Thyroid gland (tissue), 4 donors: ENCODE results near the gene BCAS1. TPM values are rescaled to one million over a fixed set of nuclear protein-coding genes. Genes with fewer than 3 reads are reported as not detected.

Experiments used
- DNase-seq, 2 donors: peaks; one replicate each; pipeline ENCODE4 v3.0.0-alpha.2; 2019
- H3K27ac ChIP-seq, 3 donors: fragments of 200-600 bp; sonication (generic); 1 replicate in 2 of 3; 2 replicates in 1 of 3; pipeline ENCODE4 v1.5.1; 2016 to 2019; ENCODE audit warnings: mild to moderate bottlenecking in 1 of 3, moderate library complexity in 1 of 3
- H3K27me3 ChIP-seq: fragments of 200-600 bp; sonication (generic); one replicate; pipeline ENCODE4 v1.5.1; 2019
- H3K36me3 ChIP-seq, 2 donors: fragments of 200-600 bp; sonication (generic); one replicate each; pipeline ENCODE4 v1.5.1; 2016 to 2019
- H3K4me1 ChIP-seq, 2 donors: fragments of 200-600 bp; sonication (generic); one replicate each; pipeline ENCODE4 v1.5.1; 2017 to 2019
- H3K4me3 ChIP-seq, 3 donors: fragments of 200-600 bp; sonication (generic); replicated peaks in 1 of 3; 1 replicate in 2 of 3; 2 replicates in 1 of 3; pipeline ENCODE4 v1.5.1; 2016; ENCODE audit warnings: mild to moderate bottlenecking in 1 of 3
- H3K9me3 ChIP-seq: fragments of 200-600 bp; sonication (generic); one replicate; pipeline ENCODE4 v1.5.1; 2017
- CTCF ChIP-seq, 6 experiments: fragments of 200-600 bp in 3 of 6; fragments of 450-650 bp in 3 of 6; sonication (generic) in 3 of 6; IDR thresholded peaks; one replicate each; pipeline ENCODE4 v1.5.1; 2016 to 2019; ENCODE audit warnings: antibody characterized with exemption in 6 of 6, mild to moderate bottlenecking in 2 of 6, inconsistent platforms in 1 of 6, moderate library complexity in 1 of 6
- POLR2A ChIP-seq, 2 donors: fragments of 450-650 bp; IDR thresholded peaks; one replicate each; pipeline ENCODE4 v1.6.1; 2017; ENCODE audit warnings: antibody characterized with exemption in 2 of 2, mild to moderate bottlenecking in 2 of 2, moderate library complexity in 1 of 2
- WGBS, 2 donors: methylation state at CpG; one replicate each; pipeline ENCODE4 v1.1.5; 2017; 5-methylcytosine and 5-hydroxymethylcytosine counted together
- intact Hi-C: fragments of 100-400 bp; cut with DNase I; formaldehyde crosslinking; loops from one replicate; pipeline ENCODE4 v1.15.1; 2023
- total RNA-seq, 4 donors: library from RNA; depleted of rRNA; stranded (reverse); fragments of >200 nt; gene quantifications; one replicate each; pipeline ENCODE4 v1.2.3, GENCODE V29; 2016

The BCAS1 gene
- total RNA-seq, 4 donors from 2014 or later, result 0.11 TPM; not detected in 3

- intact Hi-C loops, result no loop called here
- 88 to 90% methylated on average over 4 of the region's 4 CpGs for WGBS, 2 donors
These were observed 64.9 kb downstream of the BCAS1 start for GRCh38 chr20:54005524-54005923.

GRCh38 chr20:54004445-54004844, 65.9 kb downstream of the BCAS1 start:
- no peak for TF ChIP-seq POLR2A (IDR thresholded peaks at IDR 0.05)
- no peak for TF ChIP-seq CTCF (IDR thresholded peaks at IDR 0.05)
- no peak overlapping the region for H3K27ac ChIP-seq

More at GRCh38 chr20:54005524-54005923, 64.9 kb downstream of the BCAS1 start:
- H3K27ac ChIP-seq, result no peak overlapping the region
- no peaks in the 10 kb centered on the region for H3K36me3 ChIP-seq
- TF ChIP-seq POLR2A (IDR thresholded peaks at IDR 0.05), result no peak
- no peak for TF ChIP-seq CTCF (IDR thresholded peaks at IDR 0.05)
- no peaks in the 10 kb centered on the region for H3K4me1 ChIP-seq
- no peak overlapping the region for H3K4me3 ChIP-seq
- no peak for DNase-seq
- no peaks in the 10 kb centered on the region for H3K9me3 ChIP-seq
- H3K27me3 ChIP-seq, result no peaks in the 10 kb centered on the region

GRCh38 chr20:54002741-54003140, 67.7 kb downstream of the BCAS1 start:
- 64 to 69% methylated on average over 3 of the region's 3 CpGs for WGBS, 2 donors
- Histone ChIP-seq H3K27ac (no peak overlapping the region), H3K9me3 (no peaks in the 10 kb centered on the region), H3K36me3 (no peaks in the 10 kb centered on the region), H3K4me3 (no peak overlapping the region), H3K4me1 (no peaks in the 10 kb centered on the region), H3K27me3 (no peaks in the 10 kb centered on the region)
- intact Hi-C loops, result no loop called here
- no peak for DNase-seq
- TF ChIP-seq POLR2A (IDR thresholded peaks at IDR 0.05) (no peak), CTCF (IDR thresholded peaks at IDR 0.05) (no peak)

More at GRCh38 chr20:54004445-54004844, 65.9 kb downstream of the BCAS1 start:
- H3K27me3 ChIP-seq, result no peaks in the 10 kb centered on the region
- H3K4me3 ChIP-seq, result no peak overlapping the region
- H3K4me1 ChIP-seq, result no peaks in the 10 kb centered on the region
- intact Hi-C loops, result no loop called here
- H3K36me3 ChIP-seq, result no peaks in the 10 kb centered on the region
- DNase-seq, result no peak
- no peaks in the 10 kb centered on the region for H3K9me3 ChIP-seq

GRCh38 chr20:54002056-54002575, 68.3 kb downstream of the BCAS1 start:
- no peak overlapping the region for H3K27ac ChIP-seq
- H3K4me1 ChIP-seq, result no peaks in the 10 kb centered on the region
- 77 to 78% methylated on average over 2 of the region's 2 CpGs for WGBS, 2 donors
- H3K36me3 ChIP-seq, result no peaks in the 10 kb centered on the region
- TF ChIP-seq CTCF (IDR thresholded peaks at IDR 0.05), result no peak
- no peak for TF ChIP-seq POLR2A (IDR thresholded peaks at IDR 0.05)
- DNase-seq, result no peak
- H3K27me3 ChIP-seq, result no peaks in the 10 kb centered on the region
- H3K4me3 ChIP-seq, result no peak overlapping the region
- intact Hi-C loops, result no loop called here
- no peaks in the 10 kb centered on the region for H3K9me3 ChIP-seq

GRCh38 chr20:54000914-54001313, 69.5 kb downstream of the BCAS1 start:
- TF ChIP-seq POLR2A (IDR thresholded peaks at IDR 0.05) (no peak), CTCF (IDR thresholded peaks at IDR 0.05) (no peak)
- Histone ChIP-seq H3K4me1 (no peaks in the 10 kb centered on the region), H3K27ac (no peak overlapping the region), H3K9me3 (no peaks in the 10 kb centered on the region), H3K27me3 (no peaks in the 10 kb centered on the region), H3K4me3 (no peak overlapping the region), H3K36me3 (no peaks in the 10 kb centered on the region)
- 59 to 85% methylated on average over 2 of the region's 2 CpGs for WGBS, 2 donors
- intact Hi-C loops, result no loop called here
- no peak for DNase-seq
